Endothelial cell of umbilical vein (primary cell): ENCODE results near the gene MYO1H. TPM values are rescaled to one million over a fixed set of nuclear protein-coding genes. Genes with fewer than 3 reads are reported as not detected.

Experiments
- BruUV-seq: library from RNA; stranded (reverse); fragments of 400-500 nt; replicated peaks from 2 replicates; lab custom pipeline; 2021; lab: Mats Ljungman, UMichigan
- CTCF ChIA-PET: fragments of 300-600, 350-600 bp; sonication (Branson Sonifier 250); formaldehyde crosslinking; loops from one replicate; lab custom pipeline; 2021; ENCODE audit warnings: antibody characterized with exemption, inconsistent platforms; lab: Charles Lee
- POLR2A ChIA-PET: fragments of 300-600, 350-600 bp; sonication (Branson Sonifier 250); formaldehyde crosslinking; loops from one replicate; lab custom pipeline; 2021; ENCODE audit warnings: antibody characterized with exemption, inconsistent platforms; lab: Charles Lee
- DNase-seq: peaks from one replicate; pipeline ENCODE4 v3.0.0-alpha.2; 2011; ENCODE audit warnings: low read depth, low spot score
- FAIRE-seq: peaks from 2 replicates; lab custom pipeline; 2011; peaks lifted over from hg19 to GRCh38; lab: Jason Lieb, UNC
- H2AFZ ChIP-seq: 2 replicates; pipeline ENCODE4 v1.6.0; 2012; ENCODE audit warnings: low read depth, low read length, control low read depth, inconsistent platforms
- H3K27ac ChIP-seq: 2 replicates; pipeline ENCODE4 v1.5.1; 2011; ENCODE audit warnings: low read depth, mild to moderate bottlenecking, control low read depth, low read length, moderate library complexity; ENCODE audit not compliant: insufficient read depth
- H3K27me3 ChIP-seq, 2 experiments: 2 replicates each; pipeline versions ENCODE4 v1.6.0 to v1.6.1; 2011; ENCODE audit warnings: low read length in 2 of 2, mixed read lengths in 1 of 2; ENCODE audit not compliant: control insufficient read depth in 2 of 2, insufficient read depth in 2 of 2
- H3K36me3 ChIP-seq, 2 experiments: 2 replicates in 1 of 2; 3 replicates in 1 of 2; pipeline ENCODE4 v1.5.1; 2011; ENCODE audit warnings: low read length in 2 of 2, mild to moderate bottlenecking in 1 of 2, moderate library complexity in 1 of 2; ENCODE audit not compliant: control insufficient read depth in 2 of 2, insufficient read depth in 2 of 2; ENCODE audit errors: extremely low read depth in 1 of 2
- H3K4me1 ChIP-seq: 3 replicates; pipeline ENCODE4 v1.5.1; 2011; ENCODE audit warnings: mild to moderate bottlenecking, low read length; ENCODE audit not compliant: control insufficient read depth, insufficient read depth; ENCODE audit errors: extremely low read depth
- H3K4me2 ChIP-seq: 2 replicates; pipeline ENCODE4 v1.6.1; 2011; ENCODE audit warnings: low read length, control low read depth, mixed read lengths; ENCODE audit not compliant: insufficient read depth
- H3K4me3 ChIP-seq, 3 experiments: fragments of 200-600 bp in 1 of 3; sonication (generic), shearing (Covaris generic) in 1 of 3; replicated peaks in 1 of 3; 2 replicates each; pipeline ENCODE4 v1.5.1; 2011 to 2016; ENCODE audit warnings: control low read depth in 3 of 3, low read length in 3 of 3, mild to moderate bottlenecking in 2 of 3, inconsistent platforms in 1 of 3, low read depth in 1 of 3, moderate library complexity in 1 of 3; ENCODE audit not compliant: insufficient read depth in 1 of 3
- H3K79me2 ChIP-seq: 2 replicates; pipeline ENCODE4 v1.6.0; 2012; ENCODE audit warnings: low read length, inconsistent platforms; ENCODE audit not compliant: control insufficient read depth, insufficient read depth
- H3K9ac ChIP-seq: replicated peaks from 2 replicates; pipeline ENCODE3; 2011; ENCODE audit warnings: low read length, control low read depth; ENCODE audit not compliant: insufficient read depth; ENCODE audit errors: extremely low read depth
- H3K9me1 ChIP-seq: replicated peaks from 3 replicates; pipeline ENCODE4 v1.6.0; 2011; ENCODE audit warnings: mild to moderate bottlenecking, low read length; ENCODE audit not compliant: control insufficient read depth, insufficient read depth; ENCODE audit errors: extremely low read depth
- H3K9me3 ChIP-seq: replicated peaks from 2 replicates; pipeline ENCODE4 v1.5.1; 2012; ENCODE audit warnings: low read length, inconsistent platforms; ENCODE audit not compliant: control insufficient read depth, insufficient read depth
- H4K20me1 ChIP-seq: replicated peaks from 2 replicates; pipeline ENCODE3; 2011; ENCODE audit warnings: mild to moderate bottlenecking, low read length; ENCODE audit not compliant: control insufficient read depth, insufficient read depth; ENCODE audit errors: extremely low read depth
- CTCF ChIP-seq, 2 donors: IDR thresholded peaks; 1 replicate in 1 of 2; 2 replicates in 1 of 2; pipeline ENCODE4 v1.5.1; 2011; ENCODE audit warnings: low read length in 2 of 2, mild to moderate bottlenecking in 2 of 2, moderate library complexity in 2 of 2, control low read depth in 1 of 2, inconsistent platforms in 1 of 2, low read depth in 1 of 2; ENCODE audit not compliant: insufficient read depth in 1 of 2; ENCODE audit errors: extremely low read depth in 1 of 2
- EZH2 ChIP-seq: IDR thresholded peaks from 2 replicates; pipeline ENCODE4 v1.6.1; 2012; ENCODE audit warnings: borderline replicate concordance, low read depth, mild to moderate bottlenecking, moderate library complexity, low read length, inconsistent platforms; ENCODE audit not compliant: severe bottlenecking
- FOS ChIP-seq: IDR thresholded peaks from 2 replicates; pipeline ENCODE4 v1.6.1; 2011; ENCODE audit warnings: mild to moderate bottlenecking, low read length, moderate library complexity, borderline replicate concordance; ENCODE audit not compliant: insufficient read depth
- GATA2 ChIP-seq: IDR thresholded peaks from 2 replicates; pipeline ENCODE4 v1.7.0; 2011; ENCODE audit warnings: low read depth, mild to moderate bottlenecking, moderate library complexity, mixed read lengths, low read length; ENCODE audit not compliant: insufficient read length, insufficient read depth
- JUN ChIP-seq: IDR thresholded peaks from 2 replicates; pipeline ENCODE4 v1.6.1; 2011; ENCODE audit warnings: borderline replicate concordance, low read depth; ENCODE audit not compliant: insufficient read length, insufficient read depth
- MAX ChIP-seq: IDR thresholded peaks from 2 replicates; pipeline ENCODE4 v1.6.1; 2011; ENCODE audit not compliant: insufficient read depth, insufficient read length
- MYC ChIP-seq: IDR thresholded peaks from one replicate; pipeline ENCODE4 v1.6.1; 2011; ENCODE audit warnings: mild to moderate bottlenecking, low read depth, low read length
- POLR2A ChIP-seq: IDR thresholded peaks from 2 replicates; pipeline ENCODE4 v1.6.1; 2012; ENCODE audit warnings: low read depth, mild to moderate bottlenecking, control low read depth, low read length
- POLR2AphosphoS5 ChIP-seq: IDR thresholded peaks from 2 replicates; pipeline ENCODE4 v1.6.1; 2012; ENCODE audit warnings: low read depth, mild to moderate bottlenecking, control low read depth, low read length, moderate library complexity; ENCODE audit not compliant: insufficient read depth
- dilution Hi-C: fragments of 300-500 bp; cut with MboI; formaldehyde crosslinking; loops from one replicate; pipeline ENCODE4 v1.15.0; 2019; ENCODE audit warnings: low sequenced_read_pairs; ENCODE audit not compliant: extremely low pct_ligation_motif_present
- intact Hi-C: fragments of 100-400 bp; cut with micrococcal nuclease; formaldehyde crosslinking; loops from one replicate; pipeline ENCODE4 v1.10.0; 2022
- polyA plus RNA-seq, 4 experiments: library from polyadenylated mRNA; depleted of rRNA in 3 of 4; stranded (reverse) in 3 of 4; unstranded in 1 of 4; fragments of >200 nt; gene quantifications; 2 replicates each; pipeline versions ENCODE4 v1.2.1 to v1.2.3, GENCODE V29; 2011 to 2012; ENCODE audit warnings: missing spikeins in 1 of 4
- total RNA-seq: library from RNA; stranded (reverse); gene quantifications from 2 replicates; pipeline ENCODE4 v1.2.3, GENCODE V29; 2021

MYO1H gene
- total and polyA plus RNA-seq, 2 donors (not counting 3 experiments of a cell fraction or from before 2014, with no cell fraction given): not detected

GRCh38 chr12:109449845-109450532 is 102.3 kb downstream of the MYO1H start:
- DNase-seq (no peak), FAIRE-seq (no peak)
- H3K4me2 ChIP-seq: no peak overlapping the region
- no peak overlapping the region for H2AFZ ChIP-seq
- peaks cover 13% of the 10 kb centered on the region for H3K79me2 ChIP-seq
- dilution Hi-C loops: no loop called here
- H3K36me3 ChIP-seq: peaks cover 20 to 43% of the 10 kb centered on the region in 2 experiments
- no peaks in the 10 kb centered on the region for H3K9me1 ChIP-seq
- peaks cover 14% of the 10 kb centered on the region for H3K4me1 ChIP-seq
- intact Hi-C loops: no loop called here
- TSS peak; percentile 23 for BruUV-seq
- POLR2A ChIA-PET: no interaction called here
- no peaks in the 10 kb centered on the region for H3K9me3 ChIP-seq
- no peak overlapping the region for H3K9ac ChIP-seq
- no peak overlapping the region for H3K4me3 ChIP-seq
- no peak for TF ChIP-seq POLR2AphosphoS5
- no peak for TF ChIP-seq MAX
- TF ChIP-seq CTCF (IDR thresholded peaks at IDR 0.05; ENCODE audit: extremely low read depth in 1 of 2, insufficient read depth in 1 of 2, low read depth in 1 of 2, low read length in 2 of 2): no peak
- no peak for TF ChIP-seq JUN
- no peak for TF ChIP-seq GATA2
- TF ChIP-seq FOS: no peak
- no peak for TF ChIP-seq EZH2
- TF ChIP-seq MYC: no peak
- no peak for TF ChIP-seq POLR2A
- H4K20me1 ChIP-seq: peaks cover 3% of the 10 kb centered on the region
- CTCF ChIA-PET: interaction anchor here (1.1 to 2.8 kb wide), 6 partner anchors 8 to 325 kb away, joined by 3 to 21 read pairs (median 4); partner anchors contain the start of genes KCTD10 and UBE3B
- H3K27ac ChIP-seq: no peak overlapping the region
- H3K27me3 ChIP-seq: no peaks in the 10 kb centered on the region
